Measurements from ENCODE around the gene ZC2HC1C.

- TF ChIP-seq CTCF (IDR thresholded peaks at IDR 0.05) (no peak), EZH2 (IDR thresholded peaks at IDR 0.05; ENCODE audit: borderline replicate concordance, insufficient read depth, low read depth, low read length, poor library complexity, severe bottlenecking) (no peak)
Observed at GRCh38 chr14:75046275-75046674, 23.2 kb upstream of the ZC2HC1C start.
